ENCODE results near the gene TRAPPC14. TPM values are rescaled to one million over a fixed set of nuclear protein-coding genes. Genes with fewer than 3 reads are reported as not detected.
A peak's percentile ranks its signal among the peaks of the same experiment; 100 is the strongest.

The TRAPPC14 gene
- polyA plus RNA-seq, 4 donors: 18.6 to 27.7 (median 23.6) TPM

DNA sequence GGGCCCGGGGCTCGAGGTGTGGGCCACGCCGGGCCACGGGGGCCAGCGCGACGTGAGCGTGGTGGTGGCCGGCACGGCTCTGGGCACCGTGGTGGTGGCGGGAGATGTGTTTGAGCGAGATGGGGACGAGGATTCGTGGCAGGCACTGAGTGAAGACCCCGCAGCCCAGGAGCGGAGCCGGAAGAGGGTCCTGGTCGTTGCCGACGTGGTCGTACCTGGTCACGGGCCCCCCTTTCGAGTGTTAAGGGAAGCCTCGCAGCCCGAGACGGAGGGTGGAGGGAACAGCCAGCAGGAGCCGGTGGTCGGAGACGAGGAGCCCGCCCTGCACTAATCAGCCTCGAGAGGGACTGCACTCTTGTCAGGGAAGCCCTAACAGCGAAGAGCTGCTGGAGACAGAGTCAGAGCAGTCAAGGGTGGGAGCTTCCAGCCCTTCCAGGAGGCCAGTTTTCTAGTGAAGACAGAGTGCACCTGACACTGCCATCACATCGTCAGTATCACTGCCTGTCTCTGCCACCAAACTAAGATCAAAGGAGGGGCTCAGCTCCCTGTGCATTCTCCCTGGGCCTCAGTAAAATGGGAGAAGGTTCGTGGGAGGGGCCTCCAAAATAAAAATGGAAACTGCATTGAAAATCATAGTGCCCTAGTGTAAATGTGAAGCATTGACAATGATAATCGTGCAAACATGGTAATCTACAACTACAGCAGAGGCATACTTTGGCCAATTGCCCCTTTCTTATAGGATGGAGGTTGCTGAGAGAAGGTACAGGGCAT is 30.5 kb downstream of the TRAPPC14 start:
- DNase-seq (ENCODE audit: low read depth in 4 of 4, low spot score in 2 of 4): no peak

DNA sequence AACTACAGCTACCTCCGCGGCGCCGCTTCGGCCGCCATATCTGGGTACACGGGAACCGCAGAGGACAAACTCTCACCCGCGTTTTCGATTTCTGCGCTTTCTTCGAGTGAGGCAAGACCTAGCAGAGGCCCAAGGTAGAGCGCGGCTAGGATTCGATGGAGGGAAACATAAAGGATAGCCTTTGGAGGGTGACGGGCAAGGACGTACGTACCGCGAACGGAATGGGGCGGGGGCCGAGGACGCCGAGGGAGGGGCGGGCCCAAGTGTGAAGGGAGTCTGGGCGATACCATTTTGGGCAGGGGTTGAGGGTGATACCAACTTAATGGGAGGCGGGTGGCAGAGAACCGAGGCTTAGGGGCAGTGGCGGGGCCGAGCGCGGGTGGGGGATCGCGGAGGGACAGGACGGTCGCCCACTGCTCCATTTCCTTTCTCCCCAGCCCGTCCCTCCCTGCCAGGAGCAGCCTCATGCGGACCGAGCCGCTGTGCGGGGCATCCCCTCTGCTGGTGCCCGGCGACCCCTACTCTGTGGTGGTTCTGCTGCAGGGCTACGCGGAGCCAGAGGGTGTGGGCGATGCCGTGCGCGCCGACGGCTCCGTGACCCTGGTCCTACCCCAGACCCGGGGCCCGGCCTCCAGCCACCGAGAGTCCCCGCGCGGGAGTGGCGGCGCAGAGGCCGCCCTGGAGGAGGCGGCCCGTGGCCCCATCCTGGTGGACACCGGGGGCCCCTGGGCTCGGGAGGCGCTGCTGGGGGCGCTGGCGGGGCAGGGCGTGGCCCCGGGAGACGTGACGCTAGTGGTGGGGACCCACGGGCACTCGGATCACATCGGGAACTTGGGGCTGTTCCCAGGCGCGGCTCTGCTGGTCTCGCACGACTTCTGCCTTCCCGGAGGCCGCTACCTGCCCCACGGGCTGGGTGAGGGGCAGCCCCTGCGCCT is 31.3 kb downstream of the TRAPPC14 start, which contains the start of gene MBLAC1:
Gene MBLAC1 (plus strand): TSS at position 37 of the 935 bp plus-strand sequence. CDS start 429 bp downstream, at position 466.
- peak; percentile 90 to 92 (median 92) for DNase-seq (ENCODE audit: low read depth in 4 of 4, low spot score in 2 of 4)

DNA sequence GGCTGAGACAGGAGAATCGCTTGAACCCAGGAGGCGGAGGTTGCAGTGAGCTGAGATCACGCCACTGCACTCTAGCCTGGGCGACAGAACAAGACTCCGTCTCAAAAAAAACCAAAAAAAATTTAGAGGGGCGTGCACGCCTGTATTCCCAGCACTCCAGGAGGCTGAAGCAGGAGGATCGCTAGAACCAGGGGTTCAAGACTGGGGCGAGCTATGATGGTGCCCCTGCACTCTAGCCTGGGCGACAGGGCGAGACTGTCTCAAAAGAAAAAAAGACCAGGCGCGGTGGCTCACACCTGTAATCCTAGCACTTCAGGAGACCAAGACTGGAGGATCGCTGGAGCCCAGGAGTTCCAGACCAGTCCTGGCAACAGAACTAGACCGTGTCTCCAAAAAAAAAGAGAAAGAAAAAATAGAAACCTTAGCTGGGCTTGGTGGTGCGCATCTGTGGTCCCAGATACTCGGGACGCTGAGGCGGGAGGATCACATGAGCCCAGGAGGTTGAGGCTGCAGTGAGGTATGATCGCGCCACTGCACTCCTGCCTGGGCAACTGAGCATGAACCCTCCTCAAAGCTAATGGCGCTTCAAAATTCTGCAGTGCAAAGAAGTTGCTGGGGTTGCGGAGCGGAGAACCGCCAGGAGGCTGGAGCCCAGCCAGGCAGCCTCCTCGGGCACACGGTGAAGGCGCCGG is 32.1 kb downstream of the TRAPPC14 start:
- DNase-seq (ENCODE audit: low read depth in 4 of 4, low spot score in 2 of 4): no peak

DNA sequence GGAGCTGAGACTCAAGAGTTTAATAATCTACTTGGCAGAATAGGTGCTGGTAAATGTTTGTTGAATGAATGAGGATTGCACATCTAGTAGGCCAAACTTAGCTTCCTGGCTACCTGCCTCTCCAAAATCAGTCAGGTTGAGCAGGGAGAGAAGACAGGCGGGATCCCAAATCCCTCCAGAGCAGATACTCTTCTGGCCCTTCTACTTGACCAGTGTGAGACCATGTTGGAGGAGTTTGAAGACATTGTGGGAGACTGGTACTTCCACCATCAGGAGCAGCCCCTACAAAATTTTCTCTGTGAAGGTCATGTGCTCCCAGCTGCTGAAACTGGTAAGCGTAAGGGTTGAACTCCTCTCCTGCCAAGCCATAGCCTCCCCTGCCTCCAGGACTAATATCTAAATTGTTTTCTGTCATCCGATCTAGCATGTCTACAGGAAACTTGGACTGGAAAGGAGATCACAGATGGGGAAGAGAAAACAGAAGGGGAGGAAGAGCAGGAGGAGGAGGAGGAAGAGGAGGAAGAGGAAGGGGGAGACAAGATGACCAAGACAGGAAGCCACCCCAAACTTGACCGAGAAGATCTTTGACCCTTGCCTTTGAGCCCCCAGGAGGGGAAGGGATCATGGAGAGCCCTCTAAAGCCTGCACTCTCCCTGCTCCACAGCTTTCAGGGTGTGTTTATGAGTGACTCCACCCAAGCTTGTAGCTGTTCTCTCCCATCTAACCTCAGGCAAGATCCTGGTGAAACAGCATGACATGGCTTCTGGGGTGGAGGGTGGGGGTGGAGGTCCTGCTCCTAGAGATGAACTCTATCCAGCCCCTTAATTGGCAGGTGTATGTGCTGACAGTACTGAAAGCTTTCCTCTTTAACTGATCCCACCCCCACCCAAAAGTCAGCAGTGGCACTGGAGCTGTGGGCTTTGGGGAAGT is 34.0 kb downstream of the TRAPPC14 start:
- DNase-seq (ENCODE audit: low read depth in 4 of 4, low spot score in 2 of 4): no peak

DNA sequence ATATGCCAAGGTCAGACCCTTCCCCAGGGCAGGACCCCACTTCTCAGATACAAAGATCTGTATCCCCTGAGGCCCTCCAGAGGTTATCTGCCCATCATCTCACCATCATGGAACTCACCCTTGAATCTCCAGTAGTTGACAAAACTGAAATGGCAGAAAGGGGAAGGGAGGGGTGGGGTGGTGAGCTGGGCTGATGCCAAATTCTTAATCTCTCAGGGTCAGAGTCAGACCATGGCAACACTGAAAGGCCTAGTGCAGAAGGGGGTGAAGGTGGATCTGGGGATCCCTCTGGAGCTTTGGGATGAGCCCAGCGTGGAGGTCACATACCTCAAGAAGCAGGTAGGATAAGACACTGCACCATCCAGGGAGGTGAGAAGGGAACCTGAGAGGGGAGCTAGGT is 36.0 kb downstream of the TRAPPC14 start:
- DNase-seq (ENCODE audit: low read depth in 4 of 4, low spot score in 2 of 4): no peak

DNA sequence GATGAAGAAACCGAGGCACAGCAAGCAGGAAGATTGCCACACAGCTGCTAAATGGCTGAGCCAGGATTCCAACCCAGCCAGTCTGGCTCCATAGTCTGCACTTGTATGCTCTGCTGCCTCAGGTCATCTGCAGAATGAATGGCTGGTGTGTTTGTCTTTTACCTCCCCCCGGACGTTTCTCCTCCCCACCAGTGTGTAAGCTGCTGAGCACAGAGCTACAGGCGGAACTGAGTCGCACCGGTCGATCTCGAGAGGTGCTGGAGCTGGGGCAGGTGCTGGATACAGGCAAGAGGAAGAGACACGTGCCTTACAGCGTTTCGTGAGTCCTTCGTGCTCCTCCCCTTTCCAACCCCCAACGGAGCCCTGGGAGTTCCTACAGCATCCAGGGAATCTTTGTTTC is 36.5 kb downstream of the TRAPPC14 start:
- no peak for DNase-seq (ENCODE audit: low read depth in 4 of 4, low spot score in 2 of 4)

DNA sequence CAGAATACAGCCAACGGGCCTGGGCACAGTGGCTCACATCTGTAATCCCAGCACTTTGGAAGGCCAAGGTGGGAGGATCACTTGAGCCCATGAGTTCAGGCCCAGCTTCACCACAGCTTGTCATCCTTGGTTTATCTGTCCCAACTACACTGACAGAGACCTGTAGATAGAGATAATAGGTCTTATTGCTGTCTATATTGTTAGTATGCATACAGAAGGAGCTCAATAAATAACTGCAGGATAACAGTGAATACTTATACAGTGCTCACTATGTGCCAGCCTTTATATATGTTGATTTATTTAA is 37.8 kb downstream of the TRAPPC14 start:
- no peak for DNase-seq (ENCODE audit: low read depth in 4 of 4, low spot score in 2 of 4)

DNA sequence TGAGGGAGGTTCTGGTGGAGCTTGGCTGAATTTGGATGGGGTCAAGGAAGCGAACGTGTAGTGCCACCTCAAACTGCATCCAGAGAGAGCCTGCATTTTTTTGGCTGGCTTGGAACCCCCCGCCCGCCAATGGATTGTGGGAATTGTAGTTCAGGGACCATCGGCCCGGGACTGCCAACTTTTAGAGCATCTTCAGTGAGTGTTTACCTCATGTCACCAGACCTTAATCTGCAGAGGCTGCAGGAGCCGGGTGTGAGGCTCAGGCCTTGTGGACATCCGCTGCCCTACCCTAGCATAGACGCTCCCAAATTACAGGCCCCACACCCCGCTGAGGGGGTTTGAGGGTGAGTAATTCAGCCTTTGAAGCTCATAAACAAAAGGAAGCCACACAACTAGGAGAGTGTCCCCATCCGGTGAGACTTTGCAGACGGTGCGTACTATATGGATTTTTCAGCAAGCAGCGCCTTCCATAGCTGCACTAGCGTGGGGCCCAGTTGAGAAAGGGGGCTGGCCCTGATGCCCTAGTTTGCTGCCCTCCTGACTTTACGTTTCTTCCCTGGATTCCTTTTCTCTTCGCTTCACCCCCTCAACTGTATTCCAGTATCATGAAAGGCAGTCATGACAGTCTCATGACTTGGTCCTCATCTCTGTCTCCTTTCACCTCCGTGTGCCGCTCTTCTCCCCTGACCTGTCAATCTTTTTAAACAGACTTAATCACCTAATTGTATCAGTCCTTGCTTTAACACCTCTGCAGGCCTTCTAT is 38.4 kb downstream of the TRAPPC14 start:
- peak in 1 of 4 donors; percentile 55 for DNase-seq (ENCODE audit: low read depth in 4 of 4, low spot score in 2 of 4)

DNA sequence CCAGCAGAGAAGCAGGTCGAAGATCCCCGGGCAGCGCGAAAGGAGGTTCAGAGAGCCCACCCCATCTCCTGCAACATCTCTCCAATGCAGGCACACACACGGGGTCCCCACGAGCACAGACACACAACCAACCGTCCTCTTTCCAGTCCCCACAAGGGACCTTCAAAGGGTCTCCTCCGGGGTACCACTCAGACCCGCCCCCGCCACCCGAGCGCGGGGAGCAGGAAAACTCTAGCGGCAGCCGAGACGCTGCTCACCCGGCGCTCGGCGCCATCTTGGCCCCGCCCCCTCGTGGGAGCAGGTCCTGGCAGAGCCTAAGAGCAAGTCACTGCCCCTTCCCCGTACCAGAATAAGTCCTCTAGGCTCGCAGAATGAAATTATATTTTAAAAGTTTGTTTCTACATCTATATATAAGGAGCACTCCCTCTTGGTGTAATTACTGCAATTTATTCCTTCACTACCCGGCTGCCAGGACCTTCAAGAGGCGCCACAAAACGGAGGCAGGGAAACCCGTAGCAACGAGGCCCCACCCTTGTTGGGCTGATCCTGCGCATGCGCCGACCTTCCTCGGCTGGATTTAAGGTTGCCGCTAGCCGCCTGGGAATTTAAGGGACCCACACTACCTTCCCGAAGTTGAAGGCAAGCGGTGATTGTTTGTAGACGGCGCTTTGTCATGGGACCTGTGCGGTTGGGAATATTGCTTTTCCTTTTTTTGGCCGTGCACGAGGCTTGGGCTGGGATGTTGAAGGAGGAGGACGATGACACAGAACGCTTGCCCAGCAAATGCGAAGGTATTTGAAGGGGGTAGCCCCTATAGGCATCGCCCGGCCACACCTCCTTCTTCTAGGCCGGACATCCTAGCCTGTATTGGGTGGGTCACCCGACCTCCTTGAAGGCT is 39.2 kb downstream of the TRAPPC14 start, which contains the start of the genes CNPY4 and TAF6:
Gene CNPY4 (plus strand): TSS at position 563 of the 898 bp plus-strand sequence. CDS start 111 bp downstream, at position 674.
Gene TAF6 (minus strand): TSS at position 287 of the 898 bp plus-strand sequence. CDS start 5,149 bp downstream, outside the sequence.
- DNase-seq (ENCODE audit: low read depth in 4 of 4, low spot score in 2 of 4): peak; percentile 91 to 96 (median 93)

DNA sequence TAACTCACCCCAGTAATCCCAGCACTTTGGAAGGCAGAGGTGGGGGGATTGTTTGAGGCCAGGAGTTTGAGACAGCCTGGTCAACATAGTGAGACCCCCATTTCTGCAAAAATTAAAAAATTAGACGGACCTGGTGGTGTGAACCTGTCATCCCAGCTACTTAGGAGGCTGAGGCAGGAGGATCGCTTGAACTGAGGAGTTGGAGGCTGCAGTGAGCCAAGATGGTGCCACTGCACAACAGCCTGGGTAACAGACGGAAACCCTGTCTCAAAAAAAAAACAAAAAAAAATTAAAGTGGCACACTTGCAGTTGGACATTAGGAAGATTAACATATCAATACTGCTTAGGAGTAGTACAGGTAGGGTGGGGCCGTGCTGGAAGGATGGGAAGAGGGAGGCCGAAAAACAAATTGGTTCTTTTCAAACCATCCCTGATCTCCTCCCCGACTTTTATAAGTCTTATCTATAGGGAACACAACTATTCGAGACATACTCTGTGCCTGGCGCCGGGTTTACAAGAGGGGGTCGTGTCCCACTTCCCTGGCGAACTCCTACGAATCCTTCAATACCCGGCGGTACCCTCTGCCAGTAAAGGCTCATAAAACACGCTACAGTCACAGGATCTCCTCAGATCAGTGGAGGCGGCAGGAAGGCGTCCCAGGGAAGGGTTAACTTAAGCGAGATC is 40.0 kb downstream of the TRAPPC14 start:
- no peak for DNase-seq (ENCODE audit: low read depth in 4 of 4, low spot score in 2 of 4)

DNA sequence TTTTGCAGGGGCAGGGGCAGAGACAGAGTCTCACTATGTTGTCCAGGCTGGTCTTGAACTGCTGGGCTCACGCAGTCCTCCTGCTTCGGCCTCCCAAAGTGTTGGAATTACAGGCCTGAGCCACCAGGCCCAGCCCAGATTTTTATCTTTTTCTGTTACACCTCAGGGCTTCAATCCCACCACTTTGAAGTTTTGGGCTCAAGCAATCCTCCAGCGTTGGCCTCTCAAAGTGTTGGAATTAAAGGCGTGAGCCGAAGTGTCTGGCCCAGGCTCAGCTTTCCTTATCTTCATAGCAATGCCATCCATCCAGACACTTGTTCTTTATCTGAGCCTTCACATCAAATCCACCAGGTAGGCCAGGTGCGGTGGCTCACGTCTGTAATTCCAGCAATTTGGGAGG is 43.5 kb downstream of the TRAPPC14 start:
- DNase-seq (ENCODE audit: low read depth in 4 of 4, low spot score in 2 of 4): no peak

DNA sequence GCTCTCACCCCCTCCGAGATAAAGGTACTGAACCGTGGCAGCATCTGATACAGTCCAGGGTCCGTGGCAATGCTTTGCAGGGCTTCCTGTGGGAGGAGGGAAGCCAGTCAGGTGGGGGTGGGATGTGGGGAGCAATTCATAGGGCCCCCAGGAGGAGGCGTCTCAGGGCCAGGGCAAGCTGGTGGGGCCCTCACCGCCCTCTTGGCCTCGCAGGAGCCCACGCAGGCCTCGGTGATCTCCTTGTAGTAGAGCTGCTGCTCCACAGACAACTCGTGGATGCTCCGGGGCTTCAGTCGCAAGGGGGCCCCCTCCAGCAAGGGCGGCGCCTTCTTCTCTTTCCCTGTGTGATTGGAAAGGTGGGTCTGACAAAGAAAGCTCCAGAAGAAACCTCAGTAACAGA is 46.6 kb downstream of the TRAPPC14 start:
- no peak for DNase-seq (ENCODE audit: low read depth in 4 of 4, low spot score in 2 of 4)

DNA sequence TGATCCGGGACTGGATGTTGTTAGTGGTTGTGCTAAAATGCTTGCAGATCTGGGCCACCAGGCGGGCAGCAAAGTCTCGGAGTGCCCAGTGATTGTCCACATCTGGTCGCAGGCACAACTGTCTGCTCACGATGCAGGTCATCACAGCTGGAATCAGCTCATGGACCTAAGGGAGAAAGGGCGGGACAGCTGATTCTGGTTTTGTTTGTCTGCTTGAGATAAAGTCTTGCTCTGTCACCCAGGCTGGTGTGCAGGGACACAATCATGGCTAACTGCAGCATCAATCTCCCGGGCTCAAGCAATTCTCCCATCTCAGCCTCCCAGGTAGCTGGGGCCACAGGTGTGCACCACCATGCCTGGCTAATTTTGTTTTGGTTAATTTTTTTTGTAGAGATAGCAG is 47.4 kb downstream of the TRAPPC14 start:
- DNase-seq (ENCODE audit: low read depth in 4 of 4, low spot score in 2 of 4): no peak

DNA sequence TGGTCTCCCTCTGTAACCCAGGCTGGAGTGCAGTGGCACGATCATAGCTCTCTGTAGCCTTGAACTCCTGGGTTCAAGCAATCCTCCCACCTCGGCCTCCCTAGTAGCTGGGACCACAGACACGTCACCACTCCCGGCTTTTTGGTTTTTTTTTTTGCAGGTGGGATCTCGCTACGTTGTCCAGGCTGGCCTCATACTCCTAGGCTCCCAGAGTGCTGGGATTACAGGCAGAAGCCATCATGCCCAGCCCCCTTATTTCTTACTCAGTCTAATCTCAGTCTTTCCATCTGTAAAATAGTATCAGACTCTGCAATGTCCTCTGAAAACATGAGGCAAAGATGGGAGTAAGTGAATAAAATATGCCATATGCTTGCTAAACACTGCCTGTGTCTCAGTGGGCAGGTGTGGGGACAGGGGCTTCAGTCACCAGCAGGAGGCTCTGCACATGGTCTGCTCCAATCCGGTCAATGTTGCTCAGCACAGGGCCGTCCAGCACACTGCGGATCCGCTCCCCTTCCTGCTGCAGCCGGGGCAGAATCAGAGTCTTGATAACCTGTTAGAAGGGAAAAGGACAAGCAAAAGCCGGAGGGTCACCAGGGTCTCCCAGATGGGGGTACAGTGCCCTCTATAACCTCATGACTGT is 48.9 kb downstream of the TRAPPC14 start:
- DNase-seq (ENCODE audit: low read depth in 4 of 4, low spot score in 2 of 4): no peak

DNA sequence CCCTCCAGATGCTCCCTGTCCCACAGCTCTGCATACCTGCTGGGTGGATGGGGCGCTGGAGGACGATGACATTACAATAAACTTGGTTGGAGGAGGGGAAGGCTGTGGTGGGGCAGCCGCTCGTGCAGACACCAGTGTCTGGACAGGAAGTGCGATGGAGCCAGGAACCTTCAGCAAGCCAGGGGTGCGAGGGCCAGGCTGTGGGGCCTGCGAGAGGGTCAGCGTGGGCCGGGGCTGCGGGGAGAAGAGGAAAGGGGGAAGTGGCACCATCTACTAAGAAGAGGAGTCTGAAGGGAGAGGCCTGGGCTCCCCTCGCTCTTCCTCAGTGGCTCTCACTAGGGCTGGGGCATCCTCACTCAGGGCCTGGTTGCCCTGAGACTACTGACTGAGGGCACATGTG is 50.6 kb downstream of the TRAPPC14 start:
- no peak for DNase-seq (ENCODE audit: low read depth in 4 of 4, low spot score in 2 of 4)

DNA sequence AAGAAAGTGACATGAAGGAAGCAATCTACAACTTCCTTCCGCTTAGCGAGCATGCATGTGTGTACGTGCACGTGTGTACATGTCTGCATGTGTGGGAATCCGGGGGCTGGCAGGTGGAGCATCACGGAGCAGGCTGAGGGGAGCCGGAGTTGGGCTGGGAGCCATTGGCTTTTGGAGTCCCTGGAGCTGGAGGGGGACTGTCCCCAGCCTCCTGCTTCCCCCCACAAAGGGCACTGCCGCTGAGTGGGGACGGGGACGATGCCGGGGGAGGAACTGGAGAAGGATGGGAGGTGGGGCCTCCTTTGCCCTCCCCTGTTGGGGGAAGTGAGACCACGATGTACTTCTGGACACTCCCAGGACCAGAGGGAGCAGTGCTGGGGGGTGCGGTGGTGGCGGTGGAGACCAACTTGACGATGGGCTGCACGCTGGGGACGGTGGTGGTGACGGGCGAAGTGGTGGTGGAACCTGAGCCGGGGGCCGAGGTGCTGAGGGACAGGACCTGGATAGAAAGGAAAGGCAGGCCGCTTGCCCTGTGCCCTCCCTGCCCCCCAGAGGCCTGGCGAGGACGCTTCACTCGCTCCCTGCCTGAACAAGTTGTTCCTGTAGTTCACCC is 51.3 kb downstream of the TRAPPC14 start:
- DNase-seq (ENCODE audit: low read depth in 4 of 4, low spot score in 2 of 4): no peak

Measured in left renal cortex interstitium (tissue), 4 donors.